HepG2 (cell line): ENCODE data around the gene ZBED5. TPM values are rescaled to one million over a fixed set of nuclear protein-coding genes. Genes with fewer than 3 reads are reported as not detected.

Experiments
- AHDC1 ChIP-seq: sonication (generic); formaldehyde crosslinking; IDR thresholded peaks from 2 replicates; pipeline ENCODE4 v1.5.1; 2020; ENCODE audit warnings: mild to moderate bottlenecking, missing genetic modification reagents, borderline replicate concordance
- ESRRA ChIP-seq: sonication (generic); formaldehyde crosslinking; IDR thresholded peaks from 2 replicates; pipeline ENCODE4 v1.5.1; 2020; ENCODE audit warnings: mild to moderate bottlenecking, low read depth, missing genetic modification reagents
- HNF4G ChIP-seq, 2 experiments: sonication (generic) in 1 of 2; formaldehyde crosslinking in 1 of 2; IDR thresholded peaks; 2 replicates each; pipeline versions ENCODE4 v1.4.0 to v1.6.1; 2011 to 2020; ENCODE audit warnings: borderline replicate concordance in 2 of 2, low read depth in 2 of 2, mild to moderate bottlenecking in 2 of 2, low read length in 1 of 2, missing genetic modification reagents in 1 of 2, moderate library complexity in 1 of 2
- ISX ChIP-seq: sonication (generic); formaldehyde crosslinking; conservative IDR thresholded peaks from 2 replicates; pipeline ENCODE4 v1.5.0; 2020; ENCODE audit warnings: missing genetic modification reagents
- JUNB ChIP-seq: sonication (generic); formaldehyde crosslinking; IDR thresholded peaks from 2 replicates; pipeline ENCODE4 v1.8.0; 2022; ENCODE audit warnings: missing genetic modification reagents, mild to moderate bottlenecking, borderline replicate concordance
- MTA3 ChIP-seq: sonication (generic); formaldehyde crosslinking; IDR thresholded peaks from 2 replicates; pipeline ENCODE4 v1.4.0; 2020; ENCODE audit warnings: missing genetic modification reagents
- MXD4 ChIP-seq: IDR thresholded peaks from 2 replicates; pipeline ENCODE4 v1.6.1; 2016; ENCODE audit warnings: mild to moderate bottlenecking, missing biosample characterization, missing genetic modification reagents
- NPAS2 ChIP-seq: sonication (generic); formaldehyde crosslinking; IDR thresholded peaks from 2 replicates; pipeline ENCODE4 v1.8.0; 2022; ENCODE audit warnings: mild to moderate bottlenecking, missing genetic modification reagents, borderline replicate concordance
- SRSF9 ChIP-seq: fragments of 200-400 bp; formaldehyde crosslinking; IDR thresholded peaks from 2 replicates; pipeline ENCODE4 v1.6.1; 2018; ENCODE audit warnings: borderline replicate concordance, mild to moderate bottlenecking, low read depth, low read length; ENCODE audit not compliant: insufficient read depth, poor library complexity, severe bottlenecking
- SRY ChIP-seq: sonication (generic); formaldehyde crosslinking; IDR thresholded peaks from 2 replicates; pipeline ENCODE4 v1.8.0; 2022; ENCODE audit warnings: mild to moderate bottlenecking, missing genetic modification reagents
- TAF15 ChIP-seq: fragments of 200-400 bp; formaldehyde crosslinking; IDR thresholded peaks from one replicate; pipeline ENCODE4 v1.6.1; 2018; ENCODE audit warnings: mild to moderate bottlenecking, low read depth, low read length; ENCODE audit not compliant: poor library complexity, severe bottlenecking
- ZBTB7A ChIP-seq: sonication (generic); formaldehyde crosslinking; IDR thresholded peaks from 2 replicates; pipeline ENCODE4 v1.8.0; 2022; ENCODE audit warnings: mild to moderate bottlenecking, missing genetic modification reagents
- ZNF280D ChIP-seq: sonication (generic); formaldehyde crosslinking; IDR thresholded peaks from 2 replicates; pipeline ENCODE4 v1.5.1; 2020; ENCODE audit warnings: mild to moderate bottlenecking, missing genetic modification reagents
- ZNF354B ChIP-seq: sonication (generic); formaldehyde crosslinking; IDR thresholded peaks from 2 replicates; pipeline ENCODE4 v1.8.0; 2022; ENCODE audit warnings: mild to moderate bottlenecking, missing genetic modification reagents
- ZNF432 ChIP-seq: sonication (generic); formaldehyde crosslinking; IDR thresholded peaks from 2 replicates; pipeline ENCODE4 v1.5.0; 2020; ENCODE audit warnings: missing genetic modification reagents, mild to moderate bottlenecking, borderline replicate concordance
- ZNF44 ChIP-seq: sonication (generic); formaldehyde crosslinking; IDR thresholded peaks from 2 replicates; pipeline ENCODE4 v1.5.1; 2020; ENCODE audit warnings: mild to moderate bottlenecking, missing genetic modification reagents
- ZNF883 ChIP-seq: sonication (generic); formaldehyde crosslinking; IDR thresholded peaks from 2 replicates; pipeline ENCODE4 v1.5.1; 2020; ENCODE audit warnings: mild to moderate bottlenecking, missing genetic modification reagents; ENCODE audit errors: not compliant biosample characterization
- polyA plus RNA-seq, 8 experiments: library from polyadenylated mRNA; depleted of rRNA in 3 of 8; stranded (reverse) in 7 of 8; unstranded in 1 of 8; fragments of >200 nt; fragmentation: Illumina TruSeq in 4 of 8; extraction: Trizol in 4 of 8; gene quantifications; 2 replicates each; pipeline versions ENCODE4 v1.2.1 to v1.2.3, GENCODE V29; 2011 to 2016; ENCODE audit warnings: low read depth in 4 of 8, missing spikeins in 1 of 8, mixed read lengths in 1 of 8; ENCODE audit not compliant: insufficient read depth in 1 of 8
- total RNA-seq, 5 experiments: library from RNA; depleted of rRNA; stranded (reverse); fragments of >200 nt; fragmentation: Illumina TruSeq; extraction: Trizol; gene quantifications; 2 replicates each; pipeline ENCODE4 v1.2.3, GENCODE V29; 2016; ENCODE audit warnings: low read depth in 1 of 5
- TF ChIP-seq, protein P1 (sequence below): sonication (generic); formaldehyde crosslinking; IDR thresholded peaks from 2 replicates; pipeline ENCODE4 v1.5.1; 2020; ENCODE audit warnings: mild to moderate bottlenecking, moderate library complexity, missing genetic modification reagents

ZBED5 gene
- total and polyA plus RNA-seq, 2 of the 13 experiments (the other 11 are each of a cell fraction or from before 2014, with no cell fraction given): 18.2 to 38.6 TPM

GRCh38 chr11:10857709-10858438, at the start of gene ZBED5 (continued):
- no peak for TF ChIP-seq AHDC1 (CRISPR knock-in tag)
- TF ChIP-seq HNF4G (IDR thresholded peaks at IDR 0.05; ENCODE audit: borderline replicate concordance, low read depth, low read length): no peak
- no peak for TF ChIP-seq HNF4G (CRISPR knock-in tag; IDR thresholded peaks at IDR 0.05; ENCODE audit: borderline replicate concordance, low read depth)
- TF ChIP-seq ZNF280D (CRISPR knock-in tag): no peak; the same call in 1 of the 2 replicates
- no peak for TF ChIP-seq ISX
- TF ChIP-seq ESRRA (CRISPR knock-in tag): no peak
- TF ChIP-seq TAF15: no peak
- TF ChIP-seq MXD4 (CRISPR knock-in tag): 0 out of 2 replicates have a peak, but pooled peaks have one; percentile 15
- TF ChIP-seq JUNB: no peak
- TF ChIP-seq, protein P1, sequence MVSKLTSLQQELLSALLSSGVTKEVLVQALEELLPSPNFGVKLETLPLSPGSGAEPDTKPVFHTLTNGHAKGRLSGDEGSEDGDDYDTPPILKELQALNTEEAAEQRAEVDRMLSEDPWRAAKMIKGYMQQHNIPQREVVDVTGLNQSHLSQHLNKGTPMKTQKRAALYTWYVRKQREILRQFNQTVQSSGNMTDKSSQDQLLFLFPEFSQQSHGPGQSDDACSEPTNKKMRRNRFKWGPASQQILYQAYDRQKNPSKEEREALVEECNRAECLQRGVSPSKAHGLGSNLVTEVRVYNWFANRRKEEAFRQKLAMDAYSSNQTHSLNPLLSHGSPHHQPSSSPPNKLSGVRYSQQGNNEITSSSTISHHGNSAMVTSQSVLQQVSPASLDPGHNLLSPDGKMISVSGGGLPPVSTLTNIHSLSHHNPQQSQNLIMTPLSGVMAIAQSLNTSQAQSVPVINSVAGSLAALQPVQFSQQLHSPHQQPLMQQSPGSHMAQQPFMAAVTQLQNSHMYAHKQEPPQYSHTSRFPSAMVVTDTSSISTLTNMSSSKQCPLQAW: no peak; the same call in 1 of the 2 replicates
- TF ChIP-seq ZNF883 (CRISPR knock-in tag): peak; percentile 70
- TF ChIP-seq MTA3 (CRISPR knock-in tag): no peak
- no peak for TF ChIP-seq ZNF354B (CRISPR knock-in tag)
- TF ChIP-seq ZNF44: no peak; the same call in 1 of the 2 replicates
- TF ChIP-seq NPAS2: no peak
- TF ChIP-seq SRY (CRISPR knock-in tag): no peak; the same call in 1 of the 2 replicates
- TF ChIP-seq ZNF432 (CRISPR knock-in tag): no peak; the same call in 1 of the 2 replicates
- TF ChIP-seq SRSF9: no peak
- TF ChIP-seq ZBTB7A: no peak; the same call in 1 of the 2 replicates
